ENCODE results near the gene SYNE2. TPM values are rescaled to one million over a fixed set of nuclear protein-coding genes. Genes with fewer than 3 reads are reported as not detected.
A peak's percentile ranks its signal among the peaks of the same experiment; 100 is the strongest.

The SYNE2 gene
- total RNA-seq, 1 donor from 2014 or later, result 28.4 TPM

GRCh38 chr14:64227856-64228255 is 375.1 kb downstream of the SYNE2 start:
- DNase-seq (ENCODE audit: extremely low spot score, unreplicated experiment), result no peak
- Mint-ChIP-seq H3K36me3 (ENCODE audit: unreplicated experiment) (peaks cover 13% of the 10 kb centered on the region), H3K4me3 (ENCODE audit: unreplicated experiment) (no peak overlapping the region), H3K4me1 (ENCODE audit: unreplicated experiment) (peaks cover 13% of the 10 kb centered on the region), H3K9me3 (ENCODE audit: unreplicated experiment) (no peaks in the 10 kb centered on the region), H3K27me3 (ENCODE audit: unreplicated experiment) (no peaks in the 10 kb centered on the region), H3K27ac (ENCODE audit: unreplicated experiment) (no peak overlapping the region)
- TF ChIP-seq, protein P1, sequence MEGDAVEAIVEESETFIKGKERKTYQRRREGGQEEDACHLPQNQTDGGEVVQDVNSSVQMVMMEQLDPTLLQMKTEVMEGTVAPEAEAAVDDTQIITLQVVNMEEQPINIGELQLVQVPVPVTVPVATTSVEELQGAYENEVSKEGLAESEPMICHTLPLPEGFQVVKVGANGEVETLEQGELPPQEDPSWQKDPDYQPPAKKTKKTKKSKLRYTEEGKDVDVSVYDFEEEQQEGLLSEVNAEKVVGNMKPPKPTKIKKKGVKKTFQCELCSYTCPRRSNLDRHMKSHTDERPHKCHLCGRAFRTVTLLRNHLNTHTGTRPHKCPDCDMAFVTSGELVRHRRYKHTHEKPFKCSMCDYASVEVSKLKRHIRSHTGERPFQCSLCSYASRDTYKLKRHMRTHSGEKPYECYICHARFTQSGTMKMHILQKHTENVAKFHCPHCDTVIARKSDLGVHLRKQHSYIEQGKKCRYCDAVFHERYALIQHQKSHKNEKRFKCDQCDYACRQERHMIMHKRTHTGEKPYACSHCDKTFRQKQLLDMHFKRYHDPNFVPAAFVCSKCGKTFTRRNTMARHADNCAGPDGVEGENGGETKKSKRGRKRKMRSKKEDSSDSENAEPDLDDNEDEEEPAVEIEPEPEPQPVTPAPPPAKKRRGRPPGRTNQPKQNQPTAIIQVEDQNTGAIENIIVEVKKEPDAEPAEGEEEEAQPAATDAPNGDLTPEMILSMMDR (IDR thresholded peaks at IDR 0.05), result no peak

GRCh38 chr14:64229489-64229888 is 376.7 kb downstream of the SYNE2 start:
- Mint-ChIP-seq H3K9me3 (ENCODE audit: unreplicated experiment) (no peaks in the 10 kb centered on the region), H3K27ac (ENCODE audit: unreplicated experiment) (no peak overlapping the region), H3K4me1 (ENCODE audit: unreplicated experiment) (peaks cover 29% of the 10 kb centered on the region), H3K27me3 (ENCODE audit: unreplicated experiment) (no peaks in the 10 kb centered on the region), H3K4me3 (ENCODE audit: unreplicated experiment) (no peak overlapping the region), H3K36me3 (ENCODE audit: unreplicated experiment) (peaks cover 9% of the 10 kb centered on the region)
- TF ChIP-seq, protein P1 (IDR thresholded peaks at IDR 0.05), result no peak
- DNase-seq (ENCODE audit: extremely low spot score, unreplicated experiment), result no peak

DNA sequence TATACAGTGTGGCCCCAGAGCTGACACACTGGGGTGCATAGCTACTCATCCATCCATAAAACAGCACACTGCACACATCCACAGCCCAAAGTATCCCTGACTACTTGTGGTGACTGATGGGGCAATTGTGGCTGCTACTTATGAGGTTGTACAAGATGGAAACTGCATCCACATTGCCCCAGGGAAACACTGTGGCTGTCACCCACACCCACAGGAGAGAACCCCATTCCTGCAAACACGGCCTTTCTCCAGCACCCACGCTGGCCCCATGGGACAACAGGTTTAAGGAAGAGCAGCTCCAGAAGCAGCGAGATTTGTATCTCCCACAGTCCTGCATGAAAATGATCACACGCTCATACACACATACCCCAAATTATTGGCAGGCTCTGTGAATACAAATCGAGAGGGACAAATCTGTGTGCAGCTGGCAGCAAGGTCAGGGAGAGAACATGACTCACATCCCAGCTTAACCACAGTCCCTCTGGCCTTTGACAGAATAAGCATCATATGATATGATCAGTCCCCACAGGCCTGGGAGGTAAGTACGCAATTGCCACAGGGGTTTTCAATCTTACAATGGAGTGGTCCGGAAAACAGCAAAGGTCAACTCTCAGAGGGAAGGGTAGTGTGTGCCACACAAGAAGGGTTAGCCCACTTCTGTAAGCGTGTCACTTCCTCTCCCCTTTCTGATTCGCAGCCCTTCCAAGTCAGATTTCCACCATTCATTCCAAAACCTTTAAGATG is 379.5 kb downstream of the SYNE2 start:
- Mint-ChIP-seq H3K4me1 (ENCODE audit: unreplicated experiment) (peaks cover 50% of the 10 kb centered on the region), H3K27me3 (ENCODE audit: unreplicated experiment) (peaks cover 12% of the 10 kb centered on the region), H3K27ac (ENCODE audit: unreplicated experiment) (peak overlapping the region; percentile 80), H3K36me3 (ENCODE audit: unreplicated experiment) (peaks cover 5% of the 10 kb centered on the region), H3K4me3 (ENCODE audit: unreplicated experiment) (no peak overlapping the region), H3K9me3 (ENCODE audit: unreplicated experiment) (no peaks in the 10 kb centered on the region)
- TF ChIP-seq, protein P1 (IDR thresholded peaks at IDR 0.05), result no peak
- DNase-seq (ENCODE audit: extremely low spot score, unreplicated experiment), result no peak

GRCh38 chr14:64232944-64233343 is 380.1 kb downstream of the SYNE2 start:
- Mint-ChIP-seq H3K27me3 (ENCODE audit: unreplicated experiment) (peaks cover 14% of the 10 kb centered on the region), H3K27ac (ENCODE audit: unreplicated experiment) (peak overlapping the region; percentile 80), H3K36me3 (ENCODE audit: unreplicated experiment) (peaks cover 3% of the 10 kb centered on the region), H3K9me3 (ENCODE audit: unreplicated experiment) (no peaks in the 10 kb centered on the region), H3K4me1 (ENCODE audit: unreplicated experiment) (peaks cover 50% of the 10 kb centered on the region), H3K4me3 (ENCODE audit: unreplicated experiment) (no peak overlapping the region)
- TF ChIP-seq, protein P1 (IDR thresholded peaks at IDR 0.05), result no peak
- DNase-seq (ENCODE audit: extremely low spot score, unreplicated experiment), result no peak

DNA sequence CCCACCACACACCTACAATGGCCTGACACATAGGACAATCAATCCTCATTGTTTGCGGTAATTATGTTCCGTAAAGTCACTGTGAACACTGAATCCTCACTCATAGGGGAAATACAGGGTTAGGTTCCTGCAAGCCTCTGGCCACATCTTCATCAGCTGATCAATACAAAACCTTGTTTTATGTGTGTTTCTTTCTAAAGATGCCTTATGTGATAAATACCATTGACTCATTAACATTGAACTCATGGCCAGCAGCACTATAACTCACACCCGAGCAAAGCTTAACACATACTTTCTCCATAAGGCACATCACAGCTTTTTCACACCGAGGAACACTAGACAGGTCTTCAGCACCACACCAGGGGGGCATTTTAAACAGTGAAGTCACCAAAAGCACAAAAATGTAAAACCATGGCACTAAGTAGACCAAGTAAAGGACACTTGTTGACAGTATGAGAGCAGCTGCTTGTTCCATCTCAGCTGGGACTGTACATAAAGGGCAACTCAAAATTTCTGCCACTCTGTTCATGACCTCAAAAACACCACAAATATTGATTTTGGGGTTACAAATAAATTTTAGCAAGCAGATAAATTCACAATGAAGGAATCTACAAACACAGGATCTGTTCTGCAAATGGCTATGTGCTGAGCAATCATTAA is 380.9 kb downstream of the SYNE2 start:
- Mint-ChIP-seq H3K9me3 (ENCODE audit: unreplicated experiment) (no peaks in the 10 kb centered on the region), H3K27ac (ENCODE audit: unreplicated experiment) (no peak overlapping the region), H3K4me3 (ENCODE audit: unreplicated experiment) (no peak overlapping the region), H3K27me3 (ENCODE audit: unreplicated experiment) (peaks cover 16% of the 10 kb centered on the region), H3K36me3 (ENCODE audit: unreplicated experiment) (no peaks in the 10 kb centered on the region), H3K4me1 (ENCODE audit: unreplicated experiment) (peaks cover 57% of the 10 kb centered on the region)
- TF ChIP-seq, protein P1 (IDR thresholded peaks at IDR 0.05), result no peak
- DNase-seq (ENCODE audit: extremely low spot score, unreplicated experiment), result no peak

Measured in osteocyte (in vitro differentiated cells).